ENCODE data around the gene POU6F2.
"Not testable (repeated sequence)": the region's sequence is repeated elsewhere in the genome, so short reads cannot be mapped to it uniquely, and the experiment has no call there.

Gene POU6F2

DNA sequence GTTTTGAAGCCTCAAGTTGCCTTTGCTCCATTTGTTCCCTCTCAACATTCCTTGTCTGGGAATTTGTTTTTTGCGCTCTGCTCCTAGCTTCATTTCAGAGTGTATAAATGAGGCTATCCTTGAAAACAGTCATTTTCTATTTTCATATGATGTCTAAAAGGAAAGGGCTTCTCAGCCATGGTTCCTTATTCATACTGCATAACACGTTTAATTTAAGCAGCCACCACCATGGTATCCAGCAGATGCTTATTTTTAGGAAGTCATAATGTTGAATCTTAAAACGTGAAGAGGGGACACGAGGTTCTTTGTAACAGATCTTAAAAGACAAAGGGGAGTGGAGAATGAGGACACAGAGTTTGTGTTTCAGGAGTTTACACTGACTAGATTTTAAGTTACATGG is 14.5 kb downstream of the POU6F2 start:
- DNase-seq (ENCODE audit: low read depth) = no peak

- no peak for DNase-seq (ENCODE audit: low read depth)
Observed at GRCh38 chr7:39001595-39001994, 23.9 kb downstream of the POU6F2 start.

DNA sequence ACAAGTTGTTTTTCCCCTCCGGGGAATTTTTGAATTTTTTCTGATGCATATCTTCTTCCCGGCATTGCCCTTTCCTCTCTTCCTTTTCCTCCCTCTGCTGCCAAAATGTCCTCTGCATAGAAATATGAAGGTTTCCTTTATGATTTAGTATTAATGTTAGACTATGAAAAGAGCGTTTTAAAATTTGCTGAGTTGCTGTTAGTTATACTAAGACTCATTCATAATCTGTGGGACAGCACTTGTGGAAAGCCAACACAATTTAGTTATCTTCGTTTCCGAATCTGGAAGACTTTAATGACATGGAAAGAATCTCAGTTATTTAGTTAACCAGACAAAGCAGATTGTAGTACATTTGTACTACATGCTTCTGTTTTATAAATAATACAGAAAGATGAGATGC is 25.0 kb downstream of the POU6F2 start:
- DNase-seq (ENCODE audit: low read depth) = no peak

DNA sequence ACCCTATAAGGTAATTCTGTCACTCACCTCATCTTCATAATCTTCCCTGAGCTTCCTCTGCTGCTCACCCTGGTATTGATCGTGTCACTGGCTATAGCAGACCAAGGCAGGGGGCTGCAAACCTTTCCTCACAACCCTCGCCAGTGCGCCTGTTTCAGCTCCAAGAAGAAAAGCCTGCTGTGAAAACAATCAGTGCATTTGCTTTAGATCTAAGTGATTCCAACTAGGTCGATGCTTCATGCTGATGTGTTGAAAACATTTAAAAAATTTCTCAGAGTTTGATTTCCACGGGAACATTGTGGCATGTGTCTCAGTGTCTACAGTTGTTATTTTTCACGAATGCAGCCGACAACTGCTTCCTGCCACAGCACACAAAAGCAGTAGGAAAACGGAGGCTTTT is 27.3 kb downstream of the POU6F2 start:
- no peak for DNase-seq (ENCODE audit: low read depth)

DNA sequence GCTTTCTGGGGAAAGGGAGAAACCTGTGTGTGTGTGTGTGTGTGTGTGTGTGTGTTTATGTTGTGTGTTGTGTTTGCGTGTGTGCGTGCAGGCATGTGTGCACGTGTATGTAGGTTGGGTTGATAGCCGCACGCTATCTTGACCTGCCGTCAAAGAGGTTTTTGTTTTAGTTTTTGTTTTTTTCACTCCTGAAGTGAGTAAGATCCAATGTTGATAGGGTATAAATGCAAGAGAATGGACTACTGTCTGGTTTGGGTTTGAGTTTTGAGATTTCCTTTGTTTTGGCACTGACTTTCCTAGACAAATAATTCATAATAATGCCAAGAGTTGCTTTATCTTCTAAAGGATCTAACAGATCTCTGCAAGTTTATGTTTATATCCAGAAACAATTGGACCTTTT is 27.8 kb downstream of the POU6F2 start:
- no peak for DNase-seq (ENCODE audit: low read depth)

- not testable (repeated sequence) for DNase-seq (ENCODE audit: low read depth)
Observed at GRCh38 chr7:39013049-39013939, 35.6 kb downstream of the POU6F2 start.

DNA sequence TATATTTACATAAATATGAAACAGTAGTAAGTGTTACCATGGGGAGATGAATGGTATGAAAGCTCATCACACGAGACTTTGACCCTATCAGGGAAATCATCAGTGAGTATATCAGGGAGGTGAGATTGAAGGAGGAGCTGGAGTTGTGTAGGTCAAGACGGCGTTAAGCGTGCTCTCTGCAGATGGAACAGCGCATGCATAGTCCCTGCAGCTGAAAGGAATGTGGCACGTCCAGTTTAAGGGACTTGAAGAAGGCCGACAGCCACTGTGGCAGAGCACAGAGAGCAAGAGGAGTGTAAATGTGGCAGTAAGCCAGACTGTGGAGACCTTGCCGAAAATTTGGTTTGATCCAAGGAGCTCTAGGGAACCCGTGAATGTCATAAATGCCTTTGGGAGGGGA is 38.9 kb downstream of the POU6F2 start:
- DNase-seq (ENCODE audit: low read depth) = no peak

- no peak for DNase-seq (ENCODE audit: low read depth)
Observed at GRCh38 chr7:39017369-39017915, 39.7 kb downstream of the POU6F2 start.

- DNase-seq (ENCODE audit: low read depth) = no peak
Observed at GRCh38 chr7:39022796-39023195, 45.1 kb downstream of the POU6F2 start.

GRCh38 chr7:39027491-39027890 is 49.8 kb downstream of the POU6F2 start:
- DNase-seq (ENCODE audit: low read depth) = no peak

DNA sequence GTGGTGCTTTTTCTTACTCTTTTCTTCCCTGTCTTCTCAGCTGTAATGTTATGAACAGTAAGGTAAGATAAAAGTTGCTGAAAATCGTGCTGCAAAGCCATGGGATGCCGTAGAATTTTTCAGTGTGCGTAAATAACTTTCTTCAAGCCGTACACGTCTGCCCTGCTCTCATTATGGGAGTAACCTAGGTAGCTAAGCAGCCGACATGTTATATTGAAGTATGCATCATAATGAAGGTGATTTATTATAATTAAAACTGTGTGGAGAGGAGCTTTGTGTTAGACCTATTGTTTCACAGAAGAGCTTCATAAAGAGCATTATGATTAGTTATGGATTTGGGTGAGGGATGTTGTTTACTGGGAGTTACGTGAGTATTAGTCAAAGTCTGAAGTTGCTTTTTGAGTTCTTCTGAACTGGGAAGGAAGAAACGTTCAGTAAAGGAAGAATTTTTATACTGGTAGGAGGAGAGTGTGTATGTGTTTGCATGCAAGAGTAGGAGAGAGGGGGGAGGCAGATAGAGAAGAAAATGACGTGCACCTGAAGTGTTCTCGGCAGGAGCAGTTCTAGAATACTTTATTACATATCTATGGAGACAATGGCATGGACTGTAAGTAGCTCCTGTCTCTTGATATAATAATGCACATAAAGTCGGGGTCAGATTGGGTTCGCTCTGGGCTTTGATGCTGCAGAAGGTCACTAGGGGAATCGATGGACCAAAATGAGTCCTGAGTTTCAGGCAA is 56.3 kb downstream of the POU6F2 start:
- DNase-seq (ENCODE audit: low read depth) = no peak

GRCh38 chr7:39035156-39035555 is 57.4 kb downstream of the POU6F2 start:
- no peak for DNase-seq (ENCODE audit: low read depth)

DNA sequence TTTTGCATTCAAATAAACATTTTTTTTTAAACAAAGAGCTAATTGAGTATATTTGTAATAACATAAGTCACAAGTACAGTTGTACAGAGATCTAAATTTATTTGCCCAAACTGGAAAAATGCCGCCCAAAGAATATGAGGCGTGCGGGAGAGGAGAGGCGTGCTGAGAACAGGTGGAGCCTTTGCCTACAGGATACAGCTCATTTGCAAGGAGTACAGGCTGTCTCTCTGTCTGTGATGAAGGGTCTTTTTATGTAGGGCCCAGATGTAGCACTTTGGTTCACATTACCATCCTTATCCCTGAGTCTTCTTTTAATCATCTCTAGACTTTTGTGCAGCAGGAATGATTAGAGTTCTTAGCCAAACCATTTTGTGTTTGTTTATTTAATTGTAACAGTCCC is 58.2 kb downstream of the POU6F2 start:
- DNase-seq (ENCODE audit: low read depth) = no peak

- no peak for DNase-seq (ENCODE audit: low read depth)
Observed at GRCh38 chr7:39042670-39043069, 65.0 kb downstream of the POU6F2 start.

DNA sequence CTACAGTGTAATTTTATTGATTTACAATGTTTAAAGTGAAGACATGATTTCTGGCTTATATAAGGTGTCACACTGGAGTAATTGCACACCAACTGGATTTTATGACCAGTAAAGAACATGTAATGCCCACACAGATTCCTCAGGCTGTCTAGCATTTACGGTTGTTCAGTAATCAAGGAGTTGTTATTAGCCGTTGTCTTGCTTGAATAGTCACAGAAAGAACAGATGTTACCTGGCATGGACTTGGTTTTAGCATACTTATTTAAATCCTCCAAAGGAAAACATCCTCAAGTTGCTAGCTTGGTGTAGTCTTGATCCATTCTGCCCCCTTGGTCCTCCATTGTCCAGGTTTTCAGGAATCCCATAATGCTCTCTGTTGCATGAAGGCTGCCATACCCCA is 65.8 kb downstream of the POU6F2 start:
- DNase-seq (ENCODE audit: low read depth) = no peak

DNA sequence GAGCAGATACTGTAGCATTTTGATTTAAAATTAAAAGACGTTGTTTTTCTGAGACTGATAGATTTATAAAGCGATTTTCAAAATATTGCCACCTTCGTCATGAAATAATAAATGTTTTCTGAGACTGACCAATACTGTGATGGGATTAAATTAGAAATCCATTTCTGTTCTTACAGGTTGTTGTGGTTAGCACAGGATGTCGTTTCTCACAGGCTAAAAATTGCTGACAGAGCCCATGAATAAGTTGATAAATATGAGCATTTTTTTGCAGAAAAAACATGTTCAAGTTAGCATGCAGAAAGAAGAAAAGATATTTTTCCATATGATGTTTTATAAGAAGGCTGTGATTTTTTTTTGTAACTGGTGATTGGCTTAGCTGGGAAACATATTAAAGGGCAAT is 66.8 kb downstream of the POU6F2 start:
- DNase-seq (ENCODE audit: low read depth) = no peak

DNA sequence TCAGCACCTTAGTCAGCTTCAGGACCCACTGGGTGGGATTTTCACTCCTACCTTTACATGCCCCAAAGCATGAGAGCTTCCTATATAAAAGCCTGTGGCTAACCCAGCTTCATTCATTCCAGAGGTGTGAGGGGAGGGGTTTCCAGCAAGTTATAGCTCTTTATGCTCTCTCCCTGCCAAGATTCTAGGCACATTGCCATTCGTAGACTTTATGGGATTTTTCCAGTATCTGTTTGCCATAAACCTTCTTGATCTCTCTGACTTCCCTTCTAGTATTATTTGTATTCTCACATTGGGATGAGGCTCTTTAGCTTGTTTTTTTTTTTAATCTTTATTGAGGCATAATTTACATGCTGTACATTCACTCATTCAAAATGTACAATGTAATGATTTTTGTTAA is 67.5 kb downstream of the POU6F2 start:
- DNase-seq (ENCODE audit: low read depth) = no peak

- no peak for DNase-seq (ENCODE audit: low read depth)
Observed at GRCh38 chr7:39051279-39051678, 73.6 kb downstream of the POU6F2 start.

- DNase-seq (ENCODE audit: low read depth) = no peak
Observed at GRCh38 chr7:39051707-39052106, 74.0 kb downstream of the POU6F2 start.

DNA sequence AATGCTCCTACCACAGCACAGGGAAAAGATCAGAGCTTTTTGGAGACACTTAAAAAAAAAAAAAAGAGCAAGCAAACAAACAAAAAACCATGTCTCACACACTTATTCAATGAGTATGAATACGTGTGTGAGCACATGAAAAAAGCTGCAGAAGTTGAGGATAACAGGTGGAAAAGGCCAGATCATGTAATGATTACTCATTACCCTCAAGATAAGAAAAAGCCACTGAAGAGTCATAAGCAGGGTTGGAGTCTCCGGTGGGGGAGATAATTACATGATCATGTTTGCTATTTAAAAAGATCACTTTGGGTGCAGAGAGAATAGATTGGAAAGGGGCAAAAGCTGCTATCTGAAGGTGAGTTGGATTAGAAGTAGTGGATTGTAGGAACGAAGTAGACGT is 77.0 kb downstream of the POU6F2 start:
- DNase-seq (ENCODE audit: low read depth) = no peak

GRCh38 chr7:39056153-39056552 is 78.4 kb downstream of the POU6F2 start:
- DNase-seq (ENCODE audit: low read depth) = no peak

- no peak for DNase-seq (ENCODE audit: low read depth)
Observed at GRCh38 chr7:39062811-39063210, 85.1 kb downstream of the POU6F2 start.

- no peak for DNase-seq (ENCODE audit: low read depth)
Observed at GRCh38 chr7:39069031-39069430, 91.3 kb downstream of the POU6F2 start.

Data from GM04504 (cell line).